NCI-H1436 treated with DMSO at 0.1 percent for 48 hours (cell line): Measurements from ENCODE around the gene SULT4A1.
A peak's percentile ranks its signal among the peaks of the same experiment; 100 is the strongest.

ENCODE experiments used
- DNase-seq: peaks from one replicate; lab custom pipeline; 2025; lab: John Stamatoyannopoulos, UW

Gene SULT4A1

GRCh38 chr22:43828725-43828997, 33.7 kb downstream of the SULT4A1 start:
- DNase-seq = no peak

- DNase-seq = no peak
These were observed 34.2 kb downstream of the SULT4A1 start for GRCh38 chr22:43827926-43828724.

- no peak for DNase-seq
These were observed 35.1 kb downstream of the SULT4A1 start for GRCh38 chr22:43827003-43827735.

GRCh38 chr22:43826142-43827002, 35.9 kb downstream of the SULT4A1 start:
- DNase-seq = no peak

GRCh38 chr22:43825651-43826050, 36.7 kb downstream of the SULT4A1 start:
- DNase-seq = no peak

- DNase-seq = no peak
These were observed 37.4 kb downstream of the SULT4A1 start for GRCh38 chr22:43824724-43825420.

GRCh38 chr22:43823911-43824665, 38.2 kb downstream of the SULT4A1 start:
- DNase-seq = no peak

GRCh38 chr22:43823353-43823908, 38.9 kb downstream of the SULT4A1 start:
- no peak for DNase-seq

- no peak for DNase-seq
These were observed 40.5 kb downstream of the SULT4A1 start for GRCh38 chr22:43821606-43822425.

GRCh38 chr22:43820651-43821305, 41.5 kb downstream of the SULT4A1 start:
- no peak for DNase-seq

- DNase-seq = no peak
These were observed 42.2 kb downstream of the SULT4A1 start for GRCh38 chr22:43819931-43820640.

- DNase-seq = no peak
These were observed 42.8 kb downstream of the SULT4A1 start for GRCh38 chr22:43819421-43819921.

- no peak for DNase-seq
These were observed 43.3 kb downstream of the SULT4A1 start for GRCh38 chr22:43818981-43819380.

- no peak for DNase-seq
These were observed 44.9 kb downstream of the SULT4A1 start for GRCh38 chr22:43817402-43817801.

GRCh38 chr22:43814264-43814663, 48.0 kb downstream of the SULT4A1 start:
- DNase-seq = no peak

GRCh38 chr22:43812890-43813289, 49.4 kb downstream of the SULT4A1 start:
- no peak for DNase-seq

- DNase-seq = peak; percentile 40
These were observed 50.0 kb downstream of the SULT4A1 start, which contains the start of gene EFCAB6 for GRCh38 chr22:43812149-43812842. Gene EFCAB6 (minus strand): TSS chr22:43812305. CDS start chr22:43782318, 29,987 bp downstream.

- DNase-seq = no peak
These were observed 50.5 kb downstream of the SULT4A1 start for GRCh38 chr22:43811777-43812148.
